H9 (cell line): Measurements from ENCODE around the gene DERL2. TPM values are rescaled to one million over a fixed set of nuclear protein-coding genes. Genes with fewer than 3 reads are reported as not detected.

Experiments used
- DNase-seq: peaks from one replicate; pipeline ENCODE4 v3.0.0-alpha.2; 2017
- H2AFZ ChIP-seq: one replicate; pipeline ENCODE4 v1.6.1; 2013; ENCODE audit warnings: mild to moderate bottlenecking, low read length, control low read depth, moderate library complexity
- H2AK5ac ChIP-seq: 2 replicates; pipeline ENCODE4 v1.6.1; 2013; ENCODE audit warnings: low read length, control low read depth, mixed read lengths; ENCODE audit not compliant: insufficient read length
- H2BK120ac ChIP-seq: one replicate; pipeline ENCODE4 v1.6.1; 2013; ENCODE audit warnings: low read depth, mild to moderate bottlenecking, low read length, control low read depth, inconsistent platforms; ENCODE audit not compliant: poor library complexity, severe bottlenecking
- H2BK12ac ChIP-seq: 2 replicates; pipeline ENCODE4 v1.6.1; 2013; ENCODE audit warnings: low read length, control low read depth, mixed read lengths, low read depth; ENCODE audit not compliant: insufficient read length
- H2BK15ac ChIP-seq: 2 replicates; pipeline ENCODE4 v1.6.1; 2013; ENCODE audit warnings: low read depth, low read length, control low read depth
- H2BK20ac ChIP-seq: one replicate; pipeline ENCODE4 v1.6.1; 2013; ENCODE audit warnings: low read depth, mild to moderate bottlenecking, low read length, control low read depth, inconsistent platforms; ENCODE audit not compliant: poor library complexity, severe bottlenecking
- H2BK5ac ChIP-seq: 2 replicates; pipeline ENCODE4 v1.6.1; 2013; ENCODE audit warnings: low read length, control low read depth, mixed read lengths; ENCODE audit not compliant: insufficient read length
- H3K14ac ChIP-seq: 2 replicates; pipeline ENCODE4 v1.6.1; 2013; ENCODE audit warnings: low read length, control low read depth; ENCODE audit not compliant: insufficient read depth
- H3K18ac ChIP-seq: 2 replicates; pipeline ENCODE4 v1.6.1; 2013; ENCODE audit warnings: low read depth, mild to moderate bottlenecking, mixed read lengths, low read length, control low read depth; ENCODE audit not compliant: insufficient read length
- H3K23ac ChIP-seq: 2 replicates; pipeline ENCODE4 v1.6.1; 2013; ENCODE audit warnings: low read length, control low read depth, mixed read lengths, low read depth; ENCODE audit not compliant: insufficient read length
- H3K23me2 ChIP-seq: 2 replicates; pipeline ENCODE4 v1.6.1; 2013; ENCODE audit warnings: low read depth, mild to moderate bottlenecking, mixed read lengths, low read length, control low read depth; ENCODE audit not compliant: insufficient read length, poor library complexity, severe bottlenecking
- H3K27ac ChIP-seq: 2 replicates; pipeline ENCODE4 v1.5.1; 2013; ENCODE audit warnings: low read length, control low read depth, mixed read lengths, low read depth; ENCODE audit not compliant: insufficient read length
- H3K27me3 ChIP-seq: 2 replicates; pipeline ENCODE4 v1.6.1; 2013; ENCODE audit warnings: low read length, control low read depth, inconsistent platforms; ENCODE audit not compliant: insufficient read depth
- H3K4ac ChIP-seq: 2 replicates; pipeline ENCODE4 v1.6.1; 2013; ENCODE audit warnings: low read depth, mild to moderate bottlenecking, control low read depth, inconsistent platforms, low read length, moderate library complexity
- H3K4me1 ChIP-seq: 2 replicates; pipeline ENCODE4 v1.6.1; 2013; ENCODE audit warnings: low read length, control low read depth, inconsistent platforms; ENCODE audit not compliant: insufficient read depth
- H3K4me2 ChIP-seq: 2 replicates; pipeline ENCODE4 v1.6.1; 2013; ENCODE audit warnings: low read length, control low read depth, mixed read lengths; ENCODE audit not compliant: insufficient read length, insufficient read depth
- H3K56ac ChIP-seq: 2 replicates; pipeline ENCODE4 v1.6.1; 2013; ENCODE audit warnings: low read depth, mild to moderate bottlenecking, mixed read lengths, low read length, control low read depth; ENCODE audit not compliant: insufficient read length
- H3K79me1 ChIP-seq: 2 replicates; pipeline ENCODE4 v1.6.1; 2013; ENCODE audit warnings: low read depth, mild to moderate bottlenecking, moderate library complexity, low read length, control low read depth, inconsistent platforms; ENCODE audit not compliant: insufficient read depth, poor library complexity, severe bottlenecking
- H3K79me2 ChIP-seq: 2 replicates; pipeline ENCODE4 v1.6.1; 2013; ENCODE audit warnings: low read length, control low read depth, inconsistent platforms; ENCODE audit not compliant: insufficient read depth
- H3K9ac ChIP-seq: 2 replicates; pipeline ENCODE4 v1.6.1; 2013; ENCODE audit warnings: low read length, control low read depth, mixed read lengths; ENCODE audit not compliant: insufficient read length; ENCODE audit errors: extremely low read depth
- H3K9me3 ChIP-seq: one replicate; pipeline ENCODE4 v1.6.1; 2013; ENCODE audit warnings: low read depth, low read length, inconsistent platforms; ENCODE audit not compliant: control insufficient read depth
- H3T11ph ChIP-seq: one replicate; pipeline ENCODE4 v1.6.1; 2013; ENCODE audit warnings: mild to moderate bottlenecking, low read length, control low read depth, inconsistent platforms
- H4K20me1 ChIP-seq: one replicate; pipeline ENCODE4 v1.6.1; 2013; ENCODE audit not compliant: control insufficient read depth, insufficient read length, insufficient read depth
- H4K5ac ChIP-seq: 2 replicates; pipeline ENCODE4 v1.6.1; 2013; ENCODE audit warnings: low read depth, mild to moderate bottlenecking, mixed read lengths, low read length, control low read depth; ENCODE audit not compliant: insufficient read length
- H4K8ac ChIP-seq: replicated peaks from 2 replicates; pipeline ENCODE4 v1.6.1; 2013; ENCODE audit warnings: low read length, control low read depth, mixed read lengths, low read depth; ENCODE audit not compliant: insufficient read length
- H4K91ac ChIP-seq: 2 replicates; pipeline ENCODE4 v1.6.1; 2013; ENCODE audit warnings: low read depth, mild to moderate bottlenecking, moderate library complexity, mixed read lengths, low read length, control low read depth; ENCODE audit not compliant: insufficient read length
- H3K27ac Mint-ChIP-seq, 3 experiments: 2 replicates in 2 of 3; 3 replicates in 1 of 3; pipeline ENCODE4 v1.8.0; 2020 to 2021; ENCODE audit warnings: mixed read lengths in 3 of 3, mild to moderate bottlenecking in 1 of 3, moderate library complexity in 1 of 3
- H3K27me3 Mint-ChIP-seq: 2 replicates; pipeline ENCODE4 v1.8.0; 2021; ENCODE audit warnings: low read depth, mild to moderate bottlenecking, moderate library complexity, mixed read lengths
- H3K36me3 Mint-ChIP-seq, 3 experiments: 2 replicates in 2 of 3; 3 replicates in 1 of 3; pipeline ENCODE4 v1.8.0; 2020 to 2021; ENCODE audit warnings: low read depth in 3 of 3, mixed read lengths in 3 of 3; ENCODE audit not compliant: insufficient read depth in 1 of 3
- H3K4me1 Mint-ChIP-seq, 2 experiments: 2 replicates each; pipeline ENCODE4 v1.8.0; 2020; ENCODE audit warnings: mixed read lengths in 2 of 2
- H3K4me3 Mint-ChIP-seq, 2 experiments: 2 replicates in 1 of 2; 3 replicates in 1 of 2; pipeline ENCODE4 v1.8.0; 2020 to 2021; ENCODE audit warnings: mild to moderate bottlenecking in 2 of 2, mixed read lengths in 2 of 2, moderate library complexity in 1 of 2
- H3K9me3 Mint-ChIP-seq, 2 experiments: 2 replicates in 1 of 2; 3 replicates in 1 of 2; pipeline ENCODE4 v1.8.0; 2020; ENCODE audit warnings: mild to moderate bottlenecking in 2 of 2, mixed read lengths in 2 of 2, moderate library complexity in 1 of 2
- WGBS: extraction: QIAGEN DNeasy Blood & Tissue Kit; methylation state at CpG from one replicate; pipeline ENCODE4 v1.1.7; 2013; ENCODE audit warnings: missing lambda C conversion rate, low lambda C conversion rate, mixed read lengths; ENCODE audit not compliant: insufficient read length; ENCODE audit errors: extremely low coverage; 5-methylcytosine and 5-hydroxymethylcytosine counted together
- total RNA-seq: library from RNA; stranded (reverse); gene quantifications from 2 replicates; pipeline ENCODE4 v1.2.1, GENCODE V29; 2021
- TF ChIP-seq, protein P1 (sequence below): fragments of 200-600 bp; sonication (generic); conservative IDR thresholded peaks from 3 replicates; pipeline ENCODE4 v1.8.0; 2021; ENCODE audit warnings: antibody characterized with exemption, mild to moderate bottlenecking

DERL2 gene
- total RNA-seq, 1 experiment from 2014 or later, result 83.2 TPM

- Histone ChIP-seq H3T11ph (no peak overlapping the region), H2BK12ac (no peak overlapping the region), H3K23me2 (peaks cover 10% of the 10 kb centered on the region), H3K14ac (no peak overlapping the region), H4K8ac (no peak overlapping the region), H3K23ac (no peak overlapping the region), H2AK5ac (no peak overlapping the region), H3K18ac (no peak overlapping the region), H4K5ac (no peak overlapping the region), H3K4me2 (peak overlapping the region; percentile 98), H3K27me3 (no peaks in the 10 kb centered on the region), H3K79me2 (peaks cover 51% of the 10 kb centered on the region), H2BK5ac (no peak overlapping the region), H3K27ac (no peak overlapping the region), H3K56ac (no peak overlapping the region), H3K4me1 (no peaks in the 10 kb centered on the region), H2BK120ac (no peak overlapping the region), H2BK20ac (no peak overlapping the region), H4K91ac (no peak overlapping the region), H3K79me1 (peaks cover 2% of the 10 kb centered on the region), H3K9me3 (no peaks in the 10 kb centered on the region), H3K4ac (no peak overlapping the region), H4K20me1 (no peaks in the 10 kb centered on the region), H2BK15ac (no peak overlapping the region), H3K9ac (peak overlapping the region; percentile 94), H2AFZ (no peak overlapping the region)
- H3K4me3 Mint-ChIP-seq, result peak overlapping the region; percentile 95 to 99
- peak overlapping the region in 2 of 3 experiments; percentile 53 to 86; a peak in 3 of 7 replicates for H3K27ac Mint-ChIP-seq
- H3K36me3 Mint-ChIP-seq, result peaks cover 14 to 29% (median 16%) of the 10 kb centered on the region in 3 experiments; a peak in 6 of 7 replicates
- TF ChIP-seq, protein P1, sequence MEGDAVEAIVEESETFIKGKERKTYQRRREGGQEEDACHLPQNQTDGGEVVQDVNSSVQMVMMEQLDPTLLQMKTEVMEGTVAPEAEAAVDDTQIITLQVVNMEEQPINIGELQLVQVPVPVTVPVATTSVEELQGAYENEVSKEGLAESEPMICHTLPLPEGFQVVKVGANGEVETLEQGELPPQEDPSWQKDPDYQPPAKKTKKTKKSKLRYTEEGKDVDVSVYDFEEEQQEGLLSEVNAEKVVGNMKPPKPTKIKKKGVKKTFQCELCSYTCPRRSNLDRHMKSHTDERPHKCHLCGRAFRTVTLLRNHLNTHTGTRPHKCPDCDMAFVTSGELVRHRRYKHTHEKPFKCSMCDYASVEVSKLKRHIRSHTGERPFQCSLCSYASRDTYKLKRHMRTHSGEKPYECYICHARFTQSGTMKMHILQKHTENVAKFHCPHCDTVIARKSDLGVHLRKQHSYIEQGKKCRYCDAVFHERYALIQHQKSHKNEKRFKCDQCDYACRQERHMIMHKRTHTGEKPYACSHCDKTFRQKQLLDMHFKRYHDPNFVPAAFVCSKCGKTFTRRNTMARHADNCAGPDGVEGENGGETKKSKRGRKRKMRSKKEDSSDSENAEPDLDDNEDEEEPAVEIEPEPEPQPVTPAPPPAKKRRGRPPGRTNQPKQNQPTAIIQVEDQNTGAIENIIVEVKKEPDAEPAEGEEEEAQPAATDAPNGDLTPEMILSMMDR, result no peak
- no CpG with 5 or more reads among the region's 8 CpGs for WGBS
- DNase-seq, result no peak
- no peaks in the 10 kb centered on the region; the same call in 1 of the 2 replicates for H3K27me3 Mint-ChIP-seq
- no peaks in the 10 kb centered on the region for H3K9me3 Mint-ChIP-seq
- H3K4me1 Mint-ChIP-seq, result peaks cover 22 to 23% of the 10 kb centered on the region in 2 experiments
Observed at GRCh38 chr17:5467416-5467815, 18.6 kb downstream of the DERL2 start.
